GM18873 (cell line): ENCODE data around the gene USP50.
"Not testable (repeated sequence)": the region's sequence is repeated elsewhere in the genome, so short reads cannot be mapped to it uniquely, and the experiment has no call there.

Experiments
- ATAC-seq: cut with Tn5 transposase; IDR thresholded peaks from one replicate; pipeline ENCODE4 v1.9.1; 2021; ENCODE audit warnings: mild to moderate bottlenecking, moderate library complexity, moderate number of reproducible peaks; ENCODE audit not compliant: unreplicated experiment, low FRiP score

USP50 gene

GRCh38 chr15:50546566-50546965 is at the start of gene USP50:
Gene USP50 (minus strand): TSS chr15:50546666. CDS start chr15:50546525, 141 bp downstream.
- ATAC-seq = no peak

- ATAC-seq = no peak
Measured at GRCh38 chr15:50594311-50594710, 47.8 kb upstream of the USP50 start.

- ATAC-seq = no peak
Measured at GRCh38 chr15:50593761-50594160, 47.3 kb upstream of the USP50 start.

- no peak for ATAC-seq
Measured at GRCh38 chr15:50590288-50590687, 43.8 kb upstream of the USP50 start.

DNA sequence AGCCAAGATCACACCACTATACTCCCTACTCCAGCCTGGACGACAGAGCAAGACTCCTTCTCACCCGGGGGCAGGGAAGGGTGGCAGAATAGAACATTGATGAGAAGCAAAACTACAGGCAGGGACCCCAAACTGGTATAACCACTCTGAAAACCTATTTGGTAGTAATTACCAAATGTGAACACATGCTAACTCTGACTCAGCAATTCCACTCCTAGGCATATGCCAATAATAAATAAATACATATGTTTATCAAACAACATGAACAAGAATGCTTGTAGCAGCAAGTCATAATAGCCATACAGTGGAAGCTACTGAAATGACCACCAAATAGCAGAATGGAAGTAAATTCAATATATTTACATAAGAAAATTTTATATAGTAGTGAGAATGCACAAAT is 31.0 kb upstream of the USP50 start:
- ATAC-seq = no peak

GRCh38 chr15:50576166-50576565 is 29.7 kb upstream of the USP50 start:
- no peak for ATAC-seq

GRCh38 chr15:50573842-50574241 is 27.4 kb upstream of the USP50 start:
- not testable (repeated sequence) for ATAC-seq

DNA sequence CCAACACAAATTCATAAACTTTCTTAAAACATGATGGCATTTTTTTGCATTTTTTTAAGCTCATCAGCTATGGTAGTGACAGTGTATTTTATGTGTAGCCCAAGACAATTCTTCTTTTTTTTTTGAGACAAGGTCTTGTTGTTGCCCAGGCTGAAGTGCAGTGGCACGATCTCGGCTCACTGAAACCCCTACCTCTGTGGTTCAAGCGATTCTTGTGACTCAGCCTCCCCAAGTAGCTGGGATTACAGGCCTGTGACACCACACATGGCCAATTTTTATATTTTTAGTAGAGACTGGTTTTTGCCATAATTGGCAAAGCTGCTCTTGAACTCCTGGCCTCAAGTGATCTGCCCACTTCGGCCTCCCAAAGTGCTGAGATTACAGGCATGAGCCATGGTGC is 17.3 kb upstream of the USP50 start:
- ATAC-seq = no peak

- no peak for ATAC-seq
Measured at GRCh38 chr15:50562735-50563640, 16.5 kb upstream of the USP50 start.

GRCh38 chr15:50558012-50558411 is 11.5 kb upstream of the USP50 start:
- ATAC-seq = no peak

GRCh38 chr15:50556642-50557371 is 10.3 kb upstream of the USP50 start:
- ATAC-seq = no peak

DNA sequence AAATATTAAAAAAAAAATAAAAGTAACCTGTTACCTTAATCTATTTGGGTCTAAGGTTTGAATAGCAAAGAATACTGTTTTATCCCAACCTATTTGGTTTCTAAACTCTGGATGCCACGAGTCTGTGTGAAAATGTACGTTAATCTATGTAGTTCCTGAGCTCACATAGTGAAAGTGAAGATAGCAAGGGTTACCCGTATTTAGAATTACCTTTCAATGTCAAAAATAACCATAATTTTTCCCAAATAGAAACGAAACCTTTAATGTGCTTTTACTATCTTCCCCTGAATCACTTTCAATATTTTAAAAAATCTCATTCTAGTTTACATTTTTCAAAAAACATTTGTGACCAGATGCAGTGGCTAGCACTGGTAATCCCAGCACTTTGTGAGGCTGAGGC is 5.8 kb upstream of the USP50 start:
- ATAC-seq = no peak

GRCh38 chr15:50549326-50549725 is 2.9 kb upstream of the USP50 start:
- ATAC-seq = no peak

DNA sequence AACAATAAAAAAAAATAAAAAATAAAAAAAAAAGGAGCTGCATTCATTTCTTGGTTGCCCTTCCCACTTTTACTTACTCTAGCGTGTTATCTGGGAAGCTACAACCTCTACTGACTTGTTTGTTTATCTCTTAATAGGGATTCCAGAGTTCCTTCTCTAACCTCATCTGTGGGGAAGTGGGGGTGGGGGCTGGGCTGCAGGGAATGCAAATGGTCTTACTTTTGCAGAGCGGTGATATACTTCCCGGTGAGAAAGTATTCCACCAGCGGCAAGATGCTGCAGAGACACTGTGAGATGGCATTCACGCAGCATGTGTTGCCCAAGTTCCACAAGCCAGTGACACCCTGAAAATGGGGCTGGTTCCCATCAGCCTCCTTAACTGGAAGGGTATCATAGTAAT is 2.1 kb downstream of the USP50 start:
- ATAC-seq = no peak

DNA sequence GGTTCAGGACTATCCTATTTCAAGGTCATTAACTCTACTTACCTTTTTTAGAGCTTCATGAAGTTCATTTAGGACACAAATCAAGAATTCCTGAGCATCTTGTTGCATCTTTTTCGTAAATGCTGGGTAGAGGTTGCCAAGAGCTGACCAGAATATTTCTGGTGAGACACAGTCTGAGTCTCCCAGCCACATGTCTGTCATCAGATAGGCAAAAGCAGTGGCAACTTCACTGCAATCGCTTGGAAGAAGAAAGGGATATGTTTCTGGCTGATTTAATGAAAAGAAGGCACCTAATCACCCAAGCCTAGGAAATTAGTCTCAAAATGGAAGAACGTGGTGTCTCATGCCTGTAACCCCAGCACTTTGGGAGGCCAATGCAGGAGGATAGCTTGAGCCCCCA is 2.9 kb downstream of the USP50 start:
- ATAC-seq = no peak

DNA sequence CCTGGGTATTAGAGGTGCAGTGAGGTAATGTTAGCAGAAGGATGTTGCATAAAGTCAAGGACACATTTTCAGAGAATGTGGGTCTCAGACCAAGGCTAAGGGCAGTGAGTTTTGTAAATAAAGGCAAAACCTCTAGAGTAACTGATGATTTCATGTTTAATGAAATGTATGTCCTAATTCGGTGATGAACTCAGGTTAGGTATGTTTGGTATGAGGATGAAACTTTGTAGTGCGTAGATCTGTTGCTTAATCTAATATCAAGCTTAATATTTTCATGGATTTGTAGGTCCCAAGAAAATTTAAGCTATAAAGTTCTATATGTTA is 3.6 kb downstream of the USP50 start:
- no peak for ATAC-seq

- no peak for ATAC-seq
Measured at GRCh38 chr15:50531766-50532165, 14.7 kb downstream of the USP50 start.

- ATAC-seq = no peak
Measured at GRCh38 chr15:50531163-50531562, 15.3 kb downstream of the USP50 start.

- ATAC-seq = no peak
Measured at GRCh38 chr15:50523851-50524251, 22.6 kb downstream of the USP50 start.

DNA sequence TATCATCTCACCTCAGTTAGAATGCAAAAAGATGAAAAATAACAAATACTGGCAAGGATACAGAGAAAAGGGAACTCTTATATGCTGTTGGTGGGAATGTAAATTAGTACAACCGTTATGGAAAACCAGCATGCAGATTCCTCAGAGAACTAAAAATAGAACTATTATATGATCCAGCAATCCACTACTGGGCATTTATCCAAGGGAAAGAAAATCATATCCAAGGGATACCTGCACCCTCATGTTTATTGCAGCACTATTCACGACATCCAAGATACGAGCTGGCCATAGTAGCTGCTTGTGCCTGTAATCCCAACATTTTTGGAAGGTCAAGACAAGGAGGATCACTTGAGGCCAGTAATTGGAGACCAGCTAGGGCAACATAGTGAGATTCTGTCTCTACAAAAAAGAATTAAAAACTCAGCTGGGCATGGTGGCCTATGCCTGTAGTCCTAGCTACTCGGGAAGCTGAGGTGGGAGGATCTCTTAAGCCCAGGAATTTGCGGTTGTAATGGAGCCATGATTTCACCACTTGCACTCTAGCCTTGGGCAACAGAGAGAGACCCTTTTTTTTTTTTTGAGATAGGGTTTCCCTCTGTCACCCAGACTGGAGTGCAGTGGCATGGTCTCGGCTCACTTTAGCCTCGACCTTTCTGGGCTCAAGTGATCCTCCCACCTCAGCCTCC is 26.6 kb downstream of the USP50 start:
- ATAC-seq = no peak

DNA sequence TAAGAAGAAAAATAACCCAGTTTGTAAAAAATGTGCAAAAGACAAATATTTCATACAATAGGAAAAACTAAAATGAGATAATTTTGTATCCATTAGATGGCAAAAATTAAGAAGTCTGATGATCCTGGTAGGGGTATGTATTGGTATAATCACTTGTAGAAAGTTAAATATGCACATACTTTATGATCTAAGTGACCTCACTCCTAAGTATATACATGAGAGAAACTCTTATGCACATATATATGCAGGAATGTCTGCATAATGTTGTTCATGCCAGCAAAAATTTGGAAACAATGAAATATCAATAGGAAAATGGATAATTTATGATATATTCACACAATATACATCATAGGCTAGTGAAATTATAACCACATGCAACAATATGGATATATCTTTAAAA is 33.5 kb downstream of the USP50 start:
- ATAC-seq = no peak
